Measurements from ENCODE around the gene RCOR1.

- TF ChIP-seq, protein P1, sequence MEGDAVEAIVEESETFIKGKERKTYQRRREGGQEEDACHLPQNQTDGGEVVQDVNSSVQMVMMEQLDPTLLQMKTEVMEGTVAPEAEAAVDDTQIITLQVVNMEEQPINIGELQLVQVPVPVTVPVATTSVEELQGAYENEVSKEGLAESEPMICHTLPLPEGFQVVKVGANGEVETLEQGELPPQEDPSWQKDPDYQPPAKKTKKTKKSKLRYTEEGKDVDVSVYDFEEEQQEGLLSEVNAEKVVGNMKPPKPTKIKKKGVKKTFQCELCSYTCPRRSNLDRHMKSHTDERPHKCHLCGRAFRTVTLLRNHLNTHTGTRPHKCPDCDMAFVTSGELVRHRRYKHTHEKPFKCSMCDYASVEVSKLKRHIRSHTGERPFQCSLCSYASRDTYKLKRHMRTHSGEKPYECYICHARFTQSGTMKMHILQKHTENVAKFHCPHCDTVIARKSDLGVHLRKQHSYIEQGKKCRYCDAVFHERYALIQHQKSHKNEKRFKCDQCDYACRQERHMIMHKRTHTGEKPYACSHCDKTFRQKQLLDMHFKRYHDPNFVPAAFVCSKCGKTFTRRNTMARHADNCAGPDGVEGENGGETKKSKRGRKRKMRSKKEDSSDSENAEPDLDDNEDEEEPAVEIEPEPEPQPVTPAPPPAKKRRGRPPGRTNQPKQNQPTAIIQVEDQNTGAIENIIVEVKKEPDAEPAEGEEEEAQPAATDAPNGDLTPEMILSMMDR (IDR thresholded peaks at IDR 0.05): no peak
- no peak for TF ChIP-seq EZH2 (IDR thresholded peaks at IDR 0.05; ENCODE audit: borderline replicate concordance, insufficient read depth, low read depth, low read length, poor library complexity, severe bottlenecking)
Observed at GRCh38 chr14:102588821-102589220, 3.6 kb upstream of the RCOR1 start.

Measured in B cell (primary cell).